Activated CD4-positive, alpha-beta T cell treated with anti-CD3 and anti-CD28 coated beads, Interleukin-2, amount 10 ng/mL, durations not matched to agents 24 days and 14 days (primary cell): Measurements from ENCODE around the gene LTBP2. TPM values are rescaled to one million over a fixed set of nuclear protein-coding genes. Genes with fewer than 3 reads are reported as not detected.
A peak's percentile ranks its signal among the peaks of the same experiment; 100 is the strongest.

Experiments
- DNase-seq: peaks from one replicate; pipeline ENCODE4 v3.0.0; 2022
- H3K27ac Mint-ChIP-seq: one replicate; pipeline ENCODE4 v1.8.0; 2022; ENCODE audit warnings: mild to moderate bottlenecking, mixed read lengths
- H3K27me3 Mint-ChIP-seq: one replicate; pipeline ENCODE4 v1.8.0; 2022; ENCODE audit warnings: mixed read lengths
- H3K36me3 Mint-ChIP-seq: one replicate; pipeline ENCODE4 v1.8.0; 2022; ENCODE audit warnings: low read depth, mild to moderate bottlenecking, mixed read lengths
- H3K4me1 Mint-ChIP-seq: one replicate; pipeline ENCODE4 v1.8.0; 2021; ENCODE audit warnings: mixed read lengths
- H3K4me3 Mint-ChIP-seq: one replicate; pipeline ENCODE4 v1.8.0; 2022; ENCODE audit warnings: mild to moderate bottlenecking, moderate library complexity, mixed read lengths
- H3K9me3 Mint-ChIP-seq: one replicate; pipeline ENCODE4 v1.8.0; 2021; ENCODE audit warnings: mixed read lengths
- intact Hi-C: fragments of 100-400 bp; cut with micrococcal nuclease; formaldehyde crosslinking; loops from one replicate; pipeline ENCODE4 v1.15.1; 2023
- total RNA-seq: library from RNA; stranded (reverse); gene quantifications from 2 replicates; pipeline ENCODE4 v1.2.3, GENCODE V29; 2022

LTBP2 gene
- total RNA-seq, 1 donor from 2014 or later = 0.05 TPM

GRCh38 chr14:74531467-74531866 is 80.6 kb downstream of the LTBP2 start:
- no peaks in the 10 kb centered on the region for H3K9me3 Mint-ChIP-seq
- no peaks in the 10 kb centered on the region for H3K36me3 Mint-ChIP-seq
- H3K27me3 Mint-ChIP-seq = peaks cover 4% of the 10 kb centered on the region
- intact Hi-C loops = no loop called here
- peaks cover 6% of the 10 kb centered on the region for H3K4me1 Mint-ChIP-seq
- DNase-seq = no peak
- H3K27ac Mint-ChIP-seq = no peak overlapping the region
- H3K4me3 Mint-ChIP-seq = no peak overlapping the region

- Mint-ChIP-seq H3K4me3 (no peak overlapping the region), H3K9me3 (no peaks in the 10 kb centered on the region), H3K27ac (no peak overlapping the region), H3K4me1 (peaks cover 6% of the 10 kb centered on the region), H3K36me3 (no peaks in the 10 kb centered on the region), H3K27me3 (peaks cover 8% of the 10 kb centered on the region)
- DNase-seq = no peak
- intact Hi-C loops = no loop called here
Measured at GRCh38 chr14:74531006-74531405, 81.0 kb downstream of the LTBP2 start.

GRCh38 chr14:74528886-74529285 is 83.2 kb downstream of the LTBP2 start:
- Mint-ChIP-seq H3K27ac (no peak overlapping the region), H3K9me3 (no peaks in the 10 kb centered on the region)

GRCh38 chr14:74528406-74528805 is 83.6 kb downstream of the LTBP2 start:
- intact Hi-C loops = no loop called here
- DNase-seq = no peak
- no peak overlapping the region for H3K27ac Mint-ChIP-seq

More at GRCh38 chr14:74528886-74529285, 83.2 kb downstream of the LTBP2 start:
- H3K27me3 Mint-ChIP-seq = peaks cover 13% of the 10 kb centered on the region
- no peak overlapping the region for H3K4me3 Mint-ChIP-seq
- H3K4me1 Mint-ChIP-seq = peaks cover 6% of the 10 kb centered on the region
- no peak for DNase-seq
- no peaks in the 10 kb centered on the region for H3K36me3 Mint-ChIP-seq
- intact Hi-C loops = no loop called here

GRCh38 chr14:74527736-74528280 is 84.2 kb downstream of the LTBP2 start:
- Mint-ChIP-seq H3K27me3 (peaks cover 12% of the 10 kb centered on the region), H3K27ac (no peak overlapping the region), H3K4me3 (no peak overlapping the region), H3K4me1 (no peaks in the 10 kb centered on the region), H3K36me3 (no peaks in the 10 kb centered on the region), H3K9me3 (no peaks in the 10 kb centered on the region)
- DNase-seq = no peak
- intact Hi-C loops = no loop called here

More at GRCh38 chr14:74528406-74528805, 83.6 kb downstream of the LTBP2 start:
- H3K36me3 Mint-ChIP-seq = no peaks in the 10 kb centered on the region
- H3K27me3 Mint-ChIP-seq = peaks cover 13% of the 10 kb centered on the region
- peaks cover 4% of the 10 kb centered on the region for H3K4me1 Mint-ChIP-seq
- no peak overlapping the region for H3K4me3 Mint-ChIP-seq
- no peaks in the 10 kb centered on the region for H3K9me3 Mint-ChIP-seq

GRCh38 chr14:74526854-74527585 is 85.0 kb downstream of the LTBP2 start:
- Mint-ChIP-seq H3K4me3 (no peak overlapping the region), H3K27me3 (peaks cover 12% of the 10 kb centered on the region), H3K9me3 (no peaks in the 10 kb centered on the region), H3K27ac (peak overlapping the region; percentile 10), H3K36me3 (no peaks in the 10 kb centered on the region), H3K4me1 (no peaks in the 10 kb centered on the region)
- DNase-seq = no peak
- intact Hi-C loops = no loop called here

- H3K4me1 Mint-ChIP-seq = no peaks in the 10 kb centered on the region
- H3K36me3 Mint-ChIP-seq = no peaks in the 10 kb centered on the region
- no peak overlapping the region for H3K27ac Mint-ChIP-seq
- peaks cover 15% of the 10 kb centered on the region for H3K27me3 Mint-ChIP-seq
- DNase-seq = no peak
- intact Hi-C loops = no loop called here
- no peak overlapping the region for H3K4me3 Mint-ChIP-seq
- H3K9me3 Mint-ChIP-seq = no peaks in the 10 kb centered on the region
Measured at GRCh38 chr14:74525361-74525851, 86.6 kb downstream of the LTBP2 start.

- H3K27ac Mint-ChIP-seq = no peak overlapping the region
- peaks cover 15% of the 10 kb centered on the region for H3K27me3 Mint-ChIP-seq
- intact Hi-C loops = no loop called here
- no peak for DNase-seq
- no peaks in the 10 kb centered on the region for H3K9me3 Mint-ChIP-seq
- no peak overlapping the region for H3K4me3 Mint-ChIP-seq
- no peaks in the 10 kb centered on the region for H3K36me3 Mint-ChIP-seq
- H3K4me1 Mint-ChIP-seq = no peaks in the 10 kb centered on the region
Measured at GRCh38 chr14:74524812-74525135, 87.3 kb downstream of the LTBP2 start.

GRCh38 chr14:74524076-74524811 is 87.8 kb downstream of the LTBP2 start:
- no peak overlapping the region for H3K4me3 Mint-ChIP-seq
- intact Hi-C loops = no loop called here
- H3K36me3 Mint-ChIP-seq = no peaks in the 10 kb centered on the region
- no peak for DNase-seq
- H3K4me1 Mint-ChIP-seq = no peaks in the 10 kb centered on the region
- no peaks in the 10 kb centered on the region for H3K9me3 Mint-ChIP-seq
- H3K27ac Mint-ChIP-seq = no peak overlapping the region
- H3K27me3 Mint-ChIP-seq = peaks cover 15% of the 10 kb centered on the region

- intact Hi-C loops = no loop called here
- DNase-seq = no peak
- Mint-ChIP-seq H3K27me3 (peaks cover 23% of the 10 kb centered on the region), H3K4me1 (no peaks in the 10 kb centered on the region), H3K9me3 (no peaks in the 10 kb centered on the region), H3K27ac (no peak overlapping the region), H3K36me3 (no peaks in the 10 kb centered on the region), H3K4me3 (no peak overlapping the region)
Measured at GRCh38 chr14:74522740-74523139, 89.3 kb downstream of the LTBP2 start.

GRCh38 chr14:74521756-74522155 is 90.3 kb downstream of the LTBP2 start:
- Mint-ChIP-seq H3K4me1 (no peaks in the 10 kb centered on the region), H3K9me3 (no peaks in the 10 kb centered on the region)
- DNase-seq = no peak

GRCh38 chr14:74519316-74520074 is 92.5 kb downstream of the LTBP2 start:
- H3K27ac Mint-ChIP-seq = no peak overlapping the region
- peaks cover 4% of the 10 kb centered on the region for H3K4me1 Mint-ChIP-seq
- H3K9me3 Mint-ChIP-seq = no peaks in the 10 kb centered on the region
- DNase-seq = no peak
- peaks cover 21% of the 10 kb centered on the region for H3K27me3 Mint-ChIP-seq
- no peaks in the 10 kb centered on the region for H3K36me3 Mint-ChIP-seq
- no peak overlapping the region for H3K4me3 Mint-ChIP-seq
- intact Hi-C loops = no loop called here

More at GRCh38 chr14:74521756-74522155, 90.3 kb downstream of the LTBP2 start:
- Mint-ChIP-seq H3K4me3 (no peak overlapping the region), H3K27ac (no peak overlapping the region), H3K27me3 (peaks cover 23% of the 10 kb centered on the region), H3K36me3 (no peaks in the 10 kb centered on the region)
- intact Hi-C loops = no loop called here

GRCh38 chr14:74518221-74518620 is 93.8 kb downstream of the LTBP2 start:
- no peak for DNase-seq
- Mint-ChIP-seq H3K27me3 (peaks cover 26% of the 10 kb centered on the region), H3K4me3 (no peak overlapping the region), H3K27ac (no peak overlapping the region), H3K4me1 (peaks cover 7% of the 10 kb centered on the region), H3K9me3 (no peaks in the 10 kb centered on the region), H3K36me3 (no peaks in the 10 kb centered on the region)
- intact Hi-C loops = no loop called here

- H3K4me3 Mint-ChIP-seq = no peak overlapping the region
- peaks cover 7% of the 10 kb centered on the region for H3K4me1 Mint-ChIP-seq
- intact Hi-C loops = no loop called here
- DNase-seq = no peak
- no peaks in the 10 kb centered on the region for H3K36me3 Mint-ChIP-seq
- H3K27me3 Mint-ChIP-seq = peaks cover 28% of the 10 kb centered on the region
- no peak overlapping the region for H3K27ac Mint-ChIP-seq
- no peaks in the 10 kb centered on the region for H3K9me3 Mint-ChIP-seq
Measured at GRCh38 chr14:74517731-74518130, 94.3 kb downstream of the LTBP2 start.
